HG03521 (cell line): ENCODE data around the gene TLE5.
"Not testable (repeated sequence)": the region's sequence is repeated elsewhere in the genome, so short reads cannot be mapped to it uniquely, and the experiment has no call there.

Experiments
- ATAC-seq: cut with Tn5 transposase; IDR thresholded peaks from one replicate; pipeline ENCODE4 v1.9.1; 2021; ENCODE audit warnings: mild to moderate bottlenecking, moderate library complexity; ENCODE audit not compliant: unreplicated experiment

TLE5 gene

DNA sequence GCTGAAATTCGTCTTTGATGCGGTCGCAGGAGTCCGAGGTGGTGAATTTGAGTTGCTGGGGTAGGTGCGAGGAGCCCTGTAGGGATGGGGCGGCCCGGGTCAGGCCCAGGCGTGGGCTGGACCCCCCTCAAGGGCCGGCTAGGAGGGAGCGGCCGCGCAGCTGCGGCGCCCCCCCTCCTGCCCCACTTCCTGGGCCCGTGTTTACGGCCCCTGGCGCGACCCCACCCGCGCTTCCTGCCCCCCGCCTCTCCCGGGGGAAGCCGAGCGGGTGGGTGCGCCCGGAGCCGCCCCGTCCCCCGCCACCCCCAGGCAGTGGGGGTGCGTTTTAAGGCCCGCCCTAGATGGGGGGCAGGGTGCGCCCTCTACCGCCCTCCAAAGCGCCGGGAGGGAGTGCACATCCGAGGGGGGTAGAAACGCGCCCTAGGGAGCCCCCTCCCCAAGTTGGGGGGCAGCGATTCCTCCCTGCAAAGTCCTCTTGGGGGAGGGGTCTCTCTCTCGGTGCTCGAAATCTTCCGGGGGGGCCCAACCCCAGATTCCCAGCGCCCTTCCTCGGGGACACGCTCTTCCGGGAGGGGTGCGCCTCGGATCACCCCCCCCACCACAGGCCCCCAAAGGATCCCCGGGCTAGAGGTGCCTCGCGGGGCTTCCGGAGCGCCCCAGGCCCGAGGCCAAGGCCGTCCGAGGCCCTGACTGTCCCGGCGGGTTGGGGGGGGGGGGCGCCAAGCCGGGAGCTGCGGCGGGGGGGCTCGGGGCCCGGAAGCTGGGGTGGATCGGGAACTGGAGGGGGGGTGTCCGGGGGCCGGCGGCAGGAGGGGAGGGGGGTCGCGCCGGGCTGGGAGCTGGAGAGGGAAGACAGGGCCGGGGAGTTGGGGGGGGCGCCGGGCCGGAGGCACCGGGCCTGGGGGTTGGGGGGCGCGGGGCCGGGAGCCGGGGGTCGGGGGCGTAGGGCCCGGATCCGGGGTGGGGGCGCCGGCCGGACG lies 823 bp downstream of the TLE5 start:
- no peak for ATAC-seq

DNA sequence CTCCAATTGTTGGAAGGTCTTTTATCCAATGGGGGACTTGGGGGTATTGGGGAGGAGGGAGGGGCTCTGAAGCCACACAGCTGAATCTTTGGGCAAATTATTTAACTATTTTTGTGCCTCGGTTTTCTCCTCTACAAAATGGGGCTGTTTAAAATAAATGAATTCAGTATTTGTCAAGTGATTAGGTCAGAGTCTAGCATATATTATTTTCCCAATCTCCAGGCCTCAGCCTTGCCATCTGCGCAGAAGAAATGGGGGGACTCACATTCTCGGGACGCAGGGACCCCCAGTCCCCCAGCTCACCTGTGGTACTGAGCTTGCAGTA lies 1.5 kb downstream of the TLE5 start:
- no peak for ATAC-seq

DNA sequence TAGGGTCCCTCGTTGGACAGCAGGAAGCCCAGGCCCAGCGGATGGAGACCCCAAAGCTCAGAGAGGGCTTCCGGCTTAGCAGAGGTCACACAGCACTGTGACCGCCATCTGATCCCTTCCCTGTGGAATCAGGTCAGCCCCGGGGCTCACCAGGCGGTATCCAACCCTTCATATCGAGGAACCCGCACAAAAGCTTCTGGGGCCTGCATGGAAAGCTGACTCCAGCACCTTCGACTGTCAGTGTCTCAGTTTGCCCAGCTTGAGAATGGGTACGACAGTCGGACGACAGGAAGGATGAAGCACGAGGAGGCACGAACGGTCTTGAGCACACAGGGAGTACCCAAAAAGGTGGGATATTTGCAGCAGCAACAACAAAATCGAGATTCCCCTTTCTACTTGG lies 2.6 kb downstream of the TLE5 start:
- ATAC-seq = no peak

DNA sequence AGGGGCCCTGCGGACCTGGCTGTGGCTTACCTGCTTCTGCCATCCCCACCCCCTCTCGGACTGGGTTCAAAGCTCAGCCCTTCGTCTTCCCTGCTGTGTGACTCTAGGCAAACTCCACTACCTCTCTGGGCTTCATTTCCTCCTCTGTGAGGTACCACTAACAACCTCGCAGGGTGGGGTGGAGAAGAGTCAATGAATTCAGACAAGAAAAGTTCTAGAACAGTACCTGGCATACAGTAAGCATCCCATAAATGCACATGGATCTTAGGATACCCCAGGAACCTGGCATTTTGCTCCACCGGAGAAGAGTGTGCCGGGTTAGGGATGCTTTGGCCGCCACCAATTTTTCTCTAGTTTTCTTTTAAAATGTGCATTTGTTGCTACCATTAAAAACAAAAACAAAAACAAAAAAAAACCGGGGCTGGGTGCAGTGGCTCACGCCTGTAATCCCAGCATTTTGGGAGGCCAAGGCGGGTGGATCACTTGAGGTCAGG lies 3.4 kb downstream of the TLE5 start:
- ATAC-seq = no peak

DNA sequence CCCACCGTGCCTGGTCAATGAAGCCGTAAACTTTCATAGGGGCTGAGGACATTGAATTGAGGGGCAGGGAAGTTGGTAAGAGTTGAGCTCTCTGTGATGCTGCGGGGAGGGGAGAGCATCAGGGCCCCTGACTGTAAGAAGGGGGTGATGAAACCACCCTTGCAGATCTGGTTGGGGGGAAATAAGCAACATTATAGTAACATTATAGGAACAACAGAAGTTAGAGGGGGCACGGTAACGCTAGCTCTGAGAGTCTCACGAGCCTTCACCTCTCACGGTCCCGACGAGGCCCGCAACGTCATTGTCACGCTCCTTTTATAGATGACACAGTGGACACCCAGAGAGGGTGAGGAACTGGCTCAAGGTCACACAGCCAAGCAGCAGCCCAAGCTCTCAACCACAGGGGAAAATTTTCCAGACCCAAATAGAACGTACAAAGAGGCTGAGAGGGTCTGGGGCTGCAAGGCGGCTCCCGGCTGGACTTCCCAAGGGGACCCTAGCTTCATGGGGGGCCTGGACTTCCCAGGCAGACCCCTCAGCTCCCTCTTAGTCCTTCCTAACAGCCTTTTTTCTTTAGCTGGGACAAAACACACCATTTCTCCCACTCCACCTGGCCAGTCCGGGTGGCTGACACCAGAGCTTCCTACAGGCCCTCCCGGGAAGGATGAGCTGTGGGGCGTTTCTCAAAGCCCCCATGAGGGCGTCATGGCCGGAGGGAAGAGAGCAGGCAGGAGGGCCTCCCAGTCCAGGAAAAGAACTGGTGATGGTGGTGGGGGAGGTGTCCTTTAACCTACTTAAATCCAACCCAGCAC lies 4.1 kb downstream of the TLE5 start:
- no peak for ATAC-seq

DNA sequence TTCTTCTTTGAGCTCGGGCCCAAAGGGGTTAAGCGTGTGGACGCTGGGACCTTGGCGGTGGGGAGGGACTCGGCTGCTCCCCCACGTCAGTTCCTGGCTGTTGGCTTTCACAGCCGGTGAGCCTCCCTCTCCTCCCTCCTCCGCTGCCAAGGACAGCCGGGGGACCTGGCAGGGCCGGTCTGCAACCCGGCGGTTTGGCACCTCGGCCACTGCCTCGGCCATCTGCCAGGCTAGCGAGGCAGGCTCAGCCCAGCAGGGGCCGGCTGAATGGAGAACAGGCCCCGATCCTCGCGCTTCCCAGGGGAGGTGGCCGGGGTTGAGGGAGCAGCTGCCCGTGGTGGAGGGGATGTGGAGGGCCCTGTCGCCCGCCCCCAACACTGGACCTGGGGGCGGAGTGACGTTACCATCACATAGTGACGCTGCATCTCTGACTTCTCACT lies 5.0 kb downstream of the TLE5 start:
- ATAC-seq = no peak

DNA sequence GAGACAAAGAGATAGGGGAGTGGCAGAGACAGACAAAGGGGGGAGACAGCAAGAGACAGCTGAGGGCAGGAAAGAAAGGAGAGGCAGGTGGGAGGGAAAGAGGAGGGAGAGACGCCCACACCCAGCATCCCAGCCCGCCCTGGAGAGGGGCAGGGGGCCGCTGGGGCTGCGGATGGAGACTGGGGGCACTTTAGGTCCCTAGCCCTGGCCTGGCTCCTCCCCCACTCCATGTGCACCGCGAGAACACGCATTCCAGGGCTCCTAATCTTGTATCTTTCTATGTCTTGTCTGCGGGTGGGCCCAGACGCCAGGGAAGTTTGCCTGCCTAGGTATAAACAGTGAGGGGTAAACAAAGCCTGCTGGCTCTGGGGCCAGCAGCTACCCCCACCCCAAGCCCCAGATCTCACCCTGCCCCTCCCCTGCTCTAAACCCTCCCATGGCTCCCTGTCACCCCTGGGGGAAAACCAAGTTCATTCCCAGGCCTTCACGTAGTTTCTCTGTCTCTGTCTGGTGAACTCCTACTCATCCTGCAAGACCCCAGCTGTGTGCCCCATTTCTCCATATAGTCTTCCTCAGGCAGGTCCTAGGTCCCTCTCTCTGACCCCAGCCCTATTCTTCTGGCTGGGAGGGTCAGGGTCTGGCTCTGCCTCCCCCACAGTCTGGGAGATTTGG lies 5.7 kb downstream of the TLE5 start:
- ATAC-seq = no peak

DNA sequence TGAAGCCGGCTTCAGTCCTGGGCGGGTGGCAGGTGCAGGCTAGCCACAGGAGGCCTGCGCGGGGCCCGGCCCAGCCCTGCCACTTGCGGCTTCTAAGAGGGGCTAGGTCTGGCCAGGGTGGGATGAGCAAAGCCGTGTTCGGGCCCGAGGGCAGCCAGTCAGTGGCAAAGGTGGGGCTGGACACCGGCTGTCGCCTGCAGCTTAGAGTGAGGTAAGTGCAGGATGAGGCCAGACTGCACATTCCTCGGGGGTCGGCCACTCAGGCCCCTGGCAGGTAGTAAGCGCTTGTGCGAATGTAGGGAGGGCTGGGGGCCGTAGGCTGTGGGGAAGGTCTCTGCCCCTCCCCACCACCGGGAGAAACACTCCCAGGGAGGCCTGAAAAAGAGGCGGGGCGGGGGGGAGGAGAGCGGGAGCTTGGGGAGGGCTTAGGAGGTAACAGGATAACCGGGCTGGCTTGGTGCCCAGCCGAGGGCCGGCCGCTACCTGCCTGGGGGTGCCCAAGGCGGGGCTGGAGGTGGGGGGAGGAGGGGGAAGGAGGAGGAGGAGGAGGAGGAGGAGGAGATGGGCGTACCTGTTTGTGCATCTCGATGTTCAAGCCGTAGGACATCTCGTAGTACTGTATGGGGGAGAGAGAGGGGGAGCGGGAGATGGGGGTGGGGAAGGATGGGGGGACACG lies 6.4 kb downstream of the TLE5 start:
- ATAC-seq = no peak

DNA sequence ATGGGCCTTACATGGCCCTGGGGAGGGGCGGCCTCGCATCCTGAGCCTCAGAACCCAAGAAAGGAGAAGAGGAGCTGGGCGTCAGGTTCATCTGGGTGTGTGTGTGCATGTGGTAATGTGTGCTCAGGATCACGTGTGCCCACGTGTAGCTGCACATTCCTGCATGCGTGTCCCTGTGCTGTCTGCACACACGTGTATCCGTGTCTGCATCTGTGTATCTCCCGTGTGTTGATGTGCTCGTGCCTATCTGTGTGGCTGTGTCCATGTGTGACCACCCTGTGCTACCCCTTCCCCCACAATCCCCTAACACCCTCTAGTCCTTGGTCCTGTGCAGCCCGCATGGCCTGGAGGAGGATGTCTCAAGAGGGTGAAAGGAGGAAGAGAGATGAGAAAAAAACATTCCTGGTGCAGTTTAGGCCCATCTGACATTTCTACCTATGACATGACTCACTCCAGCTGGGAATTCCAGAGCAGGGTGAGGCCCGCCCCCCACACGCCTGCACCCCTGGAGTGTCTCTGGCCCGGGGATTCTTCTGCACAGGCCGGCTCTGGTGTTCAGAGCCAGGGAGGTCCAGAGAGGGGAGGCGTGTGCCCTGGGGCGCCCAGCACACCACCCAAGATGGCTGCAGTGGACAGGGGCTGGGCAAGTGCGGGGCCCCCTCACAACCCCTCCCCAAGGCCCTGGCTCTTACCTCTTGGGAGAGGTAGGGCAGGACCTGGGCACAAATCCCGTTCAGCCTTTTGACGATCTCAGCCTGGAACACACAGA lies 7.1 kb downstream of the TLE5 start:
- ATAC-seq = no peak

DNA sequence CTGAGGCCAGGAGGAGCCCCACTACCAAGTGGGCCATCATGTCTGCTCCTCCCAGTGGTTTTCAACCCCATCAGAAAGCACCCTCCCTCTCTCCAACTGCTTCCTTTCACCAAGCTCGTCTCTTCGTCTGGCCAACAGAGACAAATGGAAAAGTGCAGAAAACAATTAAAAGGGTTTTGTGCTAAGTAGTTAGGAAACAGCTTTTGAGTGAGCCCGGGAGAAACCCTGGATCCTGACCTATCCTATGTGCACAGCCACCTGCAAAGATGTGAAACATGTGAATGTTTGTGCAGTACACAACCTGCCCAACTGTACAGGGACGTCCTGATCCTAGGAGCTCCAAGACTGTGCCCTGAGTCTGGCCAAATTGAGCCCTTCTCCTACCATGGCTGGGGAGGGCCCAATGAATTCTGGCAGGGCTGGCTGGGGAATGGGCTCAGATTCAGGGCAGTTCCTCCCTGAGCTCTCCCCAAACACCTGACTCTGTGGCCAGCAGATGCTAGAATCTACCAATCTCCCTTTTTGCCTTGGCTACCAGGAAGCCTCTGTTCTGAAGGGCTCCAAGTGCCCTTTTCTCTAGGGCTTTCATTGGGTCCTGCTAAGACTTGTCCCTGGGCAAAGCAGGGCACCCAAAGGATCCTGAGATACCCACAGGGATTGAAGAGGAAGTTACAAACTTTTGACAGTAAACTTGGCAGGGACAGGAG lies 7.9 kb downstream of the TLE5 start:
- no peak for ATAC-seq

DNA sequence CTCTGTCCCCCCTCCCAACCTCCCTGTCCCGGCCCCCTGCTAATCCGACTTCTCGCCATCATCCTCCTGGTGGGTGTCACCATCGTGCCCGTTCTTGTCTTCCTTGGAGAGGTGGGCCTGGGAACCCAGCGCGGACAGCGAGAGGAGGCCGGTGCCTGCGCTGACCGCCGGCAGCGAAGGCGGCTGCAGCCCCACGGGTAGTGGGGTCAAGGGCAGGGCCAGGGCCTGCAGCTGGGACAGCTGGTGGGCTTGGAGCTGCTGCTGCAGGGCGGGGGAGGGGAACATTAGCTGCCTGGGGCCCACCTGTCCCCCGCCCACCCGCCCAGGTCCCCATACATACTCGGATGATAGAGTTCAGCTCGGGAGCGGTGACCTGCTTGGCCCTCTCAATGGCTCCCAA lies 8.5 kb downstream of the TLE5 start:
- no peak for ATAC-seq

DNA sequence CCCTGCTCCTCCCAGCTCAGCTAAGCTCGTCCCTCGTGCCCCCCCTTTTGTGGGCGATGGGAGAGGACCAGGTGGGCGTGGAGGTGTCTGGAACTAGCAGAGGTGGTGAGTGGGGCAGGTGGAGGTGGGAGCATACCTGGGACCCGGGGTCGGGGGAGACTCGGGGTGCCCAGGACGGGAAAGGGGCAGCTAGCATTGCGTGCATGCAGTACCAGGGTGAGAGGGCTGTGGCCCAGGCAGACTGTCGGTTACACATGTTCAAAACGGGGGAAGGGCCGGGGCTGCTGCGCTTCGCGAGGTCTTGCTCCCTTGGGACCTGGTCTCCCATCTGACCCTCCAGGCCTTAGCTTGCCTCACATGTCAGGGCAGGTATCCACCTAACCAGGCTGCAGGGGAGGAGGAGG lies 9.1 kb downstream of the TLE5 start:
- ATAC-seq = no peak

DNA sequence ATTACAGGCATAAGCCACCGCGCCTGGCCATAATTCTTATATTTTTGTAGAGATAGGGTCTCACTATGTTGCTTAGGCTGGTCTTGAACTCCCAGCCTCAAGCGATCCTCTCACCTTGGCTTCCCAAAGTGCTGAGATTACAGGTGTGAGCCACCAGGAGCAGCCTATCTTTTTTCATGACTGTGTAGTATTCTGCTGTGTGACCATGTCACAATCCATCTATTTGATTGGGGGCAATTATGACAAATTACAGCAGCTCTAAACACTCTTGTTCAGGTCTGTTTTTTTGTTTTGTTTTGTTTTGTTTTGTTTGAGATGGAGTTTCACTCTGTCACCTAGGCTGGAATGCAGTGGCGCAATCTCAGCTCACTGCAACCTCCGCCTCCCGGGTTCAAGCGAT lies 12.3 kb downstream of the TLE5 start:
- ATAC-seq = not testable (repeated sequence)

DNA sequence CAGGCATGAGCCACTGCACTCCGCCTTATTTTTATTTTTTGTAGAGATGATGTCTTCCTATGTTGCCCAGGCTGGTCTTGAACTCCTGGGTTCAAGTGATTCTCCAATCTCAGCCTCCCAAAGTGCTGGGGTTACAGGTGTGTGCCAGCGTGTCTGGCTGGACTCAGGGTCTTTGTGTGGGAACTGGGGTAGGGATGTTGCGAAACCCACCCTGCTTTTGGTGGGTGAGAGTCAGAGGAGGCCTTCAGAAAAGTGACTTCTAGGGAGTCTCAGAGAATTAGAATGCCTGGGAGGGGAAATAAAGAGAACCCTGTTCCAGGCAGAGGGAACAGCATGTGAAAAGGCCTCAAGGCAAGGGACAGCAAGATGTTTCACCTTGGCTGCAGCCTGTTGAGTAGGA lies 13.2 kb downstream of the TLE5 start:
- no peak for ATAC-seq

DNA sequence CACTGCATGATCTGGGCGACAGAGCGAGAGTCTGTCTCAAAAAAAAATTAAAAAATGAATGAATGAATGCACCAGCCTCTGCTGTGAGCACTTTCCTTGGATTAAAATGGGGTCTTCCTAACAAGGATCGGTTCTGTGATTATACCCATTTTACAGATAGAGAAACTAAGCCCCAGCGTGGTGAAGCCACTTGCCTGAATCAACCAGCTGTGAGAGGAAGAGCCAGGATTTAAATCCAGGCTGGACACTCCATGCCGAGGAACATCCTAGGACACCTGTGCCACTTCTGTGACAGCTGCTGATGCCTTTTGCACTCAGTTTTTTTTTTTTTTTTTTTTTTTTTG lies 14.1 kb downstream of the TLE5 start:
- ATAC-seq = no peak

DNA sequence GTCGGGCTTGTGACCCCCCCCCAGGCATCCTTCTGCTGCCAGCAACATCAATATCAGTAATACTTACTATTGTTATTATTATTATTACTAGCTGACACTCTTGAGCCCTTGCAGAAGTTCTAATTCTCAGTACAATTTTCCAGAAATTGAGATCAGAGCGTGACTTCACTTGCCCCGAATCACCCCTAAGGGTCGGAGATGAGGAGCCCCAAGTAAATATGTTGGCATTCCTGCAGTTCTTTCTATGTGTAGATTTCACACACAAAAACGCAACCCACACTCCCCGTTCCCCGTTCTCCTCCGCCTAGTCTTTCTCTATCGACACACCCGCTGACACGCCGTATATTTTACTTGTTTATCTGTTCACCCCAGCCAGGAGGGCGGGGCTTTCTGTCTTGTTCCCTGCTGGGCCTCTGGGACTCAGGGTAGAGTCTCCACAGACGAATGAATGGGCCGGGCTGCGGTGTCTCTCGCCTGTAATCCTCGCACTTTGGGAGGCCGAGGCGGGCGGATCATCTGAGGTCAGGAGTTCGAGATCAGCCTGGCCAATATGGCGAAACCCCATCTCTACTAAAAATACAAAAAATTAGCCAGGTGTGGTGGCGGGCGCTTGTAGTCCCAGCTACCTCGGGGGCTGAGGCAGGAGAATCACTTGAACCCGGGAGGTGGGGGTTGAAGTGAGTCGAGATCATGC lies 14.7 kb downstream of the TLE5 start:
- no peak for ATAC-seq

DNA sequence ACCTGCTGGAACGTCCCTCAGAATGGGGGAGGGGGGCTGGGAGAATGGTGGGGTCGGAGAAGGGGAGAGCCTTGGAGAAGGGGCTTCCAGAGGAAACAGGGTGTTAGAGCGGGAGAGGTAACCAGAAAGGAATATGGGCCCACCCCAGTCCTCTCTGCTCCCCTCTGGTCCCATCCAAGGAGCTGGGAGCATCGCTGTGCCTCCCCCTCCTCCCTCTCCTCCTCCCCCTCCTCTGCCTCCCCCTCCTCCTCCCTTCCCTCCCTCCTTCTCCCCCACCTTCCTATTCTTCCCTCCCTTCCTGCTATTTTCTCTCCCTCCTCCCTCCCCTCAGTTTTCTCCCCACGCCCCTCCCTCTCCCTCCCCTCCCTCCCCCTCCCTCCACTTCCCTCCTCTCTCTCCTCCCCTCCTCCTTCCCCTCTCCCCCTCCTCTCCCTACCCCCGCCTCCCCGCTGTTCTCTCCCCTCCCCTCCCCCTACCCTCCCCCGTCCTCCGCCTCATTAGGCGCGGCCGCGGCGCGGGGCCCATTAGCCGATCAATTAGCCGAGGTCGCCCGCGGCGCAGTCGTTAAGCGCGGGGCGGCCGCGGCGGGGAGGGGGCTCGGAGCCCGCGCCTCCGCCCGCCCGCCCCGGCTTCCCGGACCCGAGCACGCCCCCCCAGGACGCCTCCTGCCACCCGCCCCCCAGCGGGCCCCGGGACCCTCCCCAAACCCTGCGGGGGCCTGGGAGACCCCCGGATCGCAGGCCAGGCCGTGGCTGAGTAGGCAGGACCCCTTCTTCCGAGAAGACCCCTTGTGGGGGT lies 15.4 kb downstream of the TLE5 start:
- ATAC-seq = no peak
